Nephron (organoid): ENCODE measurements around the gene OTOP1.
A peak's percentile ranks its signal among the peaks of the same experiment; 100 is the strongest.
"Not testable (repeated sequence)": the region's sequence is repeated elsewhere in the genome, so short reads cannot be mapped to it uniquely, and the experiment has no call there.

Source experiments
- H3K27ac Mint-ChIP-seq, 3 experiments: 2 replicates each; pipeline ENCODE4 v1.8.0; 2020; ENCODE audit warnings: mixed read lengths in 3 of 3, mild to moderate bottlenecking in 2 of 3, moderate library complexity in 1 of 3
- H3K27me3 Mint-ChIP-seq: 2 replicates; pipeline ENCODE4 v1.8.0; 2021; ENCODE audit warnings: low read depth, mild to moderate bottlenecking, moderate library complexity, mixed read lengths
- H3K36me3 Mint-ChIP-seq: 2 replicates; pipeline ENCODE4 v1.8.0; 2020; ENCODE audit warnings: low read depth, mixed read lengths
- H3K4me1 Mint-ChIP-seq: 2 replicates; pipeline ENCODE4 v1.8.0; 2020; ENCODE audit warnings: mixed read lengths
- H3K4me3 Mint-ChIP-seq, 3 experiments: 2 replicates each; pipeline ENCODE4 v1.8.0; 2020; ENCODE audit warnings: mild to moderate bottlenecking in 3 of 3, mixed read lengths in 3 of 3, moderate library complexity in 2 of 3
- H3K9me3 Mint-ChIP-seq: 2 replicates; pipeline ENCODE4 v1.8.0; 2020; ENCODE audit warnings: mixed read lengths
- CTCF ChIP-seq, 3 experiments: fragments of 200-600 bp; sonication (generic); IDR thresholded peaks; one replicate each; pipeline ENCODE4 v1.5.0; 2021; ENCODE audit warnings: antibody characterized with exemption in 3 of 3; ENCODE audit not compliant: unreplicated experiment in 3 of 3

OTOP1 gene

GRCh38 chr4:4269331-4269731, 42.6 kb upstream of the OTOP1 start:
- Mint-ChIP-seq H3K27ac (no peak overlapping the region), H3K4me1 (no peaks in the 10 kb centered on the region), H3K9me3 (no peaks in the 10 kb centered on the region), H3K36me3 (peaks cover 40% of the 10 kb centered on the region), H3K27me3 (no peaks in the 10 kb centered on the region), H3K4me3 (no peak overlapping the region)
- TF ChIP-seq CTCF (IDR thresholded peaks at IDR 0.05; ENCODE audit: unreplicated experiment in 3 of 3): no peak

DNA sequence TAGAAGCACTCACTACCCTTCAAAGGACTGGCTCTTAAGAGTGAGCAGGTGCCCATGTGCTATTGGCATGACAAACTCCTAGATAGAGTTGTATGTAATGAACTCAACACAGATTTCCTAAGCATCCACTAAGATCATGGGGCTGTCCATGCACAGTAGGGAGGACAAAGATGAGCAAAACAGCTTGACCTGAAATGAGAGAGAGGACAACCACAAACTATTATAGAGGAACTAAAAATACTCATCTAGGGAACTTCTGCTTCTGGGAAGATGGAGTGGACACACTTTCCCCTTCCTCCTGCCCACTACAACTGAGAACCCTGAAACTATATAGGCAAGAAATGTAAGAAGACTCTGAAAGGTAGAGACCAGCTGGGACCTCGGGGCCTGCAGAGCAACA, 42.0 kb upstream of the OTOP1 start:
- no peaks in the 10 kb centered on the region for H3K27me3 Mint-ChIP-seq

DNA sequence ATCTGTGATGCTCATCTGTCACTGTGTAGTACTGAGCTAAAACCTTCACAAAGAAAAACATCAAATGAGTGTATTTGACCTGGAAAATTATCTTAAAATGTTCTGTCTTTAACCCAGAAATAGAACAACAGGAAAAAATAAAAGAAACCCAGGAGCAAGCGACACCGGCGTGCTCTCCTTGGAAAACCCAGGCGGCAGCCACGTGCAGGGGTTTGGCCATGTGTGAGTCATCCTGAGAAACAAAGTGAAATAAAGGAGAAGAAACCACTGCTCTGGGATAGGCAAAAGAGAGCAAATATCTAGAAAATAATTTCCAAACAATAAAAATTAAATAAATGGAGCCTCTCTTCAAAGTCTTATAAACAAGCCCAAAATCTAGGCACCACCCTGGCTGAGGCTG, 41.3 kb upstream of the OTOP1 start:
- Mint-ChIP-seq H3K27me3 (no peaks in the 10 kb centered on the region), H3K27ac (no peak overlapping the region)

More for the DNA sequence above, 42.0 kb upstream of the OTOP1 start:
- TF ChIP-seq CTCF (IDR thresholded peaks at IDR 0.05; ENCODE audit: unreplicated experiment in 3 of 3): no peak
- no peak overlapping the region for H3K27ac Mint-ChIP-seq
- H3K4me3 Mint-ChIP-seq: no peak overlapping the region
- H3K9me3 Mint-ChIP-seq: no peaks in the 10 kb centered on the region
- H3K36me3 Mint-ChIP-seq: peaks cover 37% of the 10 kb centered on the region
- no peaks in the 10 kb centered on the region for H3K4me1 Mint-ChIP-seq

GRCh38 chr4:4260185-4260751, 33.5 kb upstream of the OTOP1 start:
- Mint-ChIP-seq H3K27ac (peak overlapping the region in 1 of 3 experiments; percentile 20), H3K4me3 (no peak overlapping the region), H3K36me3 (no peaks in the 10 kb centered on the region), H3K4me1 (peaks cover 9% of the 10 kb centered on the region), H3K9me3 (no peaks in the 10 kb centered on the region), H3K27me3 (peaks cover 6% of the 10 kb centered on the region)
- peak in 2 of 3 experiments; percentile 21 to 22 for TF ChIP-seq CTCF (IDR thresholded peaks at IDR 0.05; ENCODE audit: unreplicated experiment in 3 of 3)

More for the DNA sequence above, 41.3 kb upstream of the OTOP1 start:
- H3K9me3 Mint-ChIP-seq: no peaks in the 10 kb centered on the region
- no peak for TF ChIP-seq CTCF (IDR thresholded peaks at IDR 0.05; ENCODE audit: unreplicated experiment in 3 of 3)
- H3K4me1 Mint-ChIP-seq: no peaks in the 10 kb centered on the region
- peaks cover 33% of the 10 kb centered on the region for H3K36me3 Mint-ChIP-seq
- no peak overlapping the region for H3K4me3 Mint-ChIP-seq

- Mint-ChIP-seq H3K27ac (peak overlapping the region in 1 of 3 experiments; percentile 46), H3K4me3 (no peak overlapping the region), H3K9me3 (no peaks in the 10 kb centered on the region), H3K27me3 (peaks cover 6% of the 10 kb centered on the region), H3K36me3 (no peaks in the 10 kb centered on the region), H3K4me1 (peaks cover 9% of the 10 kb centered on the region)
- TF ChIP-seq CTCF (IDR thresholded peaks at IDR 0.05; ENCODE audit: unreplicated experiment in 3 of 3): no peak
Measured at GRCh38 chr4:4259484-4260100, 32.9 kb upstream of the OTOP1 start.

- peaks cover 18% of the 10 kb centered on the region for H3K27me3 Mint-ChIP-seq
- not testable (repeated sequence) for H3K4me3 Mint-ChIP-seq, H3K4me1 Mint-ChIP-seq, H3K36me3 Mint-ChIP-seq, H3K27ac Mint-ChIP-seq, H3K9me3 Mint-ChIP-seq
Measured at GRCh38 chr4:4257705-4258104, 31.0 kb upstream of the OTOP1 start.
